ENCODE measurements around the gene DARS2.
"Not testable (repeated sequence)": the region's sequence is repeated elsewhere in the genome, so short reads cannot be mapped to it uniquely, and the experiment has no call there.

Gene DARS2

DNA sequence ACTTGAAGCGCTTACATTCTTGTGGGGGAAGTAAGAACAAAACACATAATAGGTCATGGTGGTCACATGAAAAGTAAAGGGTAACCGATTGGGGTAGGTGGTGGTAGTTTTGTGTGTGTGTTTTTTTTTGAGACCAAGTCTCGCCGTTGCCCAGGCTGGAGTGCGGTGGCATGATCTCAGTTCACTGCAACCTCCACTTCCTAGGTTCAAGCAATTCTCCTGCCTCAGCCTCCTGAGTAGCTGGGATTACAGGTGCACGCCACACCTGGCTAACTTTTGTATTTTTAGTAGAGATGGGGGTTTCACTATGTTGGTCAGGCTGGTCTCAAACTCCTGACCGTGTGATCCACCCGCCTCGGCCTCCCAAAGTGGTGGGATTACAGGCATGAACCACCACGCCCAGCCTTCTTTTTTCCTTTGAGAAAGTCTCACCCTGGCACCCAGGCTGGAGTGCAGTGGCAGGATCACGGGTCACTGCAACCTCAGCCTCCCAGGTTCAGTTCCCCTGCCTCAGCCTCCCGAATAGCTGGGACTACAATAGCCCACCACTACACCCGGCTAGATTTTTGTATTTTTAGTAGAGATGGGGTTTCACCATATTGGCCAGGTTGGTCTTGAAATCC, 37.8 kb downstream of the DARS2 start:
- peak in 2 of 4 experiments; percentile 40 to 44 for DNase-seq (ENCODE audit: low read depth in 4 of 4, low spot score in 1 of 4)

- no peak for DNase-seq (ENCODE audit: low read depth in 4 of 4, low spot score in 1 of 4)
Observed at GRCh38 chr1:173862769-173863223, 38.3 kb downstream of the DARS2 start.

GRCh38 chr1:173863224-173864161, 39.0 kb downstream of the DARS2 start:
- no peak for DNase-seq (ENCODE audit: low read depth in 4 of 4, low spot score in 1 of 4)

DNA sequence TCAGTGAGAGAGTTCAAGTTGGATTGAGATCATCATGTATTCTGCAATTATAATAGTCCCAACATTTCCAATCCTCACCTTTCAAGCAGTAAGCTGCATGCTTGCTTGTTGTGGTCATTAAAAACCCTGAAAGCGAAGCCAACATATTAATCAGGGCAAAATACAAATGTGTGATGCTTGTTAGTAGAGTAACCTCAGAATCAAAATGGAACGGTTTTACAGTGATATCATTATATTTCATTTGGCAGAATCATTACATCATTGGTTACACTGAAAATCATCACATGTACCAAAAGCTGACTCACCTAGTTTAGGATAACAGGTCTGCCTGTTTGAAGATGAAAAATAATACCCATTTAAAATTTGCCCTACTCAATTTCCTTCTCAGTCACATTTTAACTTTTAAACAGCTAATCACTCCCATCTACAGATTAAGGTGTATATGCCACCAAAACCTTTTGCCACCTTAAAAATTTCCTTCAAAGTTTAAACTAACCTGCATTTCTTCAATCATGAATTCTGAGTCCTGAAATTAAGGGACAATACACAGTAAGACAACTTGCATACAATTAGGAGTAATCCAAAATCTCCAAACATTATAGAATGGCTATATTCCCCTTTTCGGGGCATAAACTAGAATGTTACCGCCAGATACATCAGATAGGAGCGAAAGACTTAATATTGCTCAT, 39.9 kb downstream of the DARS2 start:
- DNase-seq (ENCODE audit: low read depth in 4 of 4, low spot score in 1 of 4) = no peak

DNA sequence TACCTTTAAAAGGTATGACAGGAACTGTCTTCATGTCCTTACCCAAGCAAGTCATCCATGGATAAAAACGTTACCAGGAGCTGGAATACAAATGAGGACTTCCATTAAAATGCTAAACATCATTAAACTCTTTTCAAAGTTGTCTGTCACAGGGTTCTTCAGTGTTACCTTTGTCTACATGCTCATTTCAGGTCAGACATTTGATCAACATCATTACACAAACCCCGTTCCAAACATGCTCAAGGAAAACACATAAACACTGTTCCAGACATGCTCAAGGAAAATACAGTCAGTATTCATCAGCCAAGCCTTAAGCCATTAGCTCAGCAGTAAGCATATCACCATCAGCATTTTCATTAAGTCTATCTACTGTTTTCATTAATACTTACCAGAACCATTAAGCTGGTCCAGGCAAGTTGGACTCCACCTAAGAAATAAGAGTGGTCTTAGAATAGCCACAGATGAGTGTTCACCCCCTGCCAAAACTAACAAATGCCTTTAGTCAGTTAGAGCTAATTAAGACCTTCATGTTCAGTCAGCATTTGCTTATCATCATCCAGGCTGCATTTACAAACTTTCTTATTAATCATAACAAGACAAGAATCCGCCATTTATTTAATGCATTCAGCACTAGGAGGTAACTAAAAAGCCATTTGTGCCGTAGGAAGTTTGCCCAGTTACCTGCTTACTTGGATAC, 41.1 kb downstream of the DARS2 start:
- DNase-seq (ENCODE audit: low read depth in 4 of 4, low spot score in 1 of 4) = no peak

DNA sequence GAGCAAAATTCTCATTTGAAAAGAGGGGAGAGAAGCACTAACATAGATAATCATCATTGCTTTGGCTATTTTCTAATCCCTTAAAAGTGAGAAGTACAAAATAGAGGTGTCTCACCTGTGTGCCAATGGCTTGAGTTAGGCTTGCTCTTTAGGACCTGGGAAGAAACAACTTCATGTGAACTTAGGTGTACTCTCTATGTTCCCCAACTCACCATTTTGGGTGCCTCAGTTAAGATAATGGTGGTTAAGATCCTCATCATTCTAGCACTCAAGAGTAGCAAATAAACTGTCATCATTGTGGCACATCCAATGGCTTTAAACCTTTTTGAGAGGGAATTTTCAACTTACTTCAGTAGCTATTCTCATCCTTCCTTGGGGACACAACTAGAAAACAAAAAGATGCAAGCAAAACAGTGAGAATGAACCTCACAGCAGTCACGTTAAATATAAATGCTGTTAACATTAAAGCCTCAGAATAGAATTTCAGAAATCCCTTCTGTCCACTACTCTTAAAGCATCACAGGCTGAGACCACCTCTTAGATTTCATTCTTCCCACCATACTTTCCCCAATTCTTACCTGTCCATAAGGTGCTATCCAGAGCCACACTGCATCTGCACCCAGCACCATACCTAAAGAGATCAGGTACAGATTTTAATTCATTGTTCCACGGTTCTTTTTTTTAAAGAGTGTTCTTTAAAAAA, 42.1 kb downstream of the DARS2 start:
- no peak for DNase-seq (ENCODE audit: low read depth in 4 of 4, low spot score in 1 of 4)

- peak in 2 of 4 experiments; percentile 30 to 45 for DNase-seq (ENCODE audit: low read depth in 4 of 4, low spot score in 1 of 4)
Observed at GRCh38 chr1:173867141-173867752, 42.8 kb downstream of the DARS2 start.

DNA sequence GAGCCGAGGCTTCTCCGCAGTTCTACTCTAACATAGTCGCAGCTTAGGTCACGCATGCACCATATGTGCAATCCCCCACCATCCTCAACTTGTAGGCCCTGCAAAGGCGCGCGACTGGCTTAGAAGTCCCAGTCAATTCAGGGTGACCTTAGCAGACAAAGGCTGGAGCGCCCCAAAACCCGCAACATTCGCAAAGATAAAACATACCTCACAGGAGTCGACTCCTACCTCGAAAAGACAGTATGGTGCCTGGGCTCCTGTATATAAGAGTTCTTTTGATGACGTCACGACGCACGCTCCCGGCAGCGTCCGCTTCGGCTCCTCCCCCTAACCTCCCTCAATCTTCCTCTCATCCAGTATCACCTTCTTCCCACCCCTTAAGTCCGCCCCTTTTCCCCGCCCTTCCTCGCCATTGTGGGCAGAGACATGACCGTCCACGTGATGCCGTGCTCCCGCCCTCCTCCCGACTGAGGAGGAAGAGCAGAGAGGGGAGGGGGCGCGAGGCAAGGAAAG, 43.3 kb downstream of the DARS2 start, which contains the start of gene GAS5:
Gene GAS5, minus strand, starts transcription at position 237 of the 513 bp plus-strand sequence.
- DNase-seq (ENCODE audit: low read depth in 4 of 4, low spot score in 1 of 4) = peak; percentile 97 to 99 (median 99)

GRCh38 chr1:173868266-173869020, 44.0 kb downstream of the DARS2 start, which contains the start of gene ZBTB37:
ZBTB37 (plus strand) TSS chr1:173868380; CDS start chr1:173870226, 1,846 bp downstream.
- peak; percentile 83 to 96 (median 88) for DNase-seq (ENCODE audit: low read depth in 4 of 4, low spot score in 1 of 4)

GRCh38 chr1:173869021-173869359, 44.5 kb downstream of the DARS2 start:
- DNase-seq (ENCODE audit: low read depth in 4 of 4, low spot score in 1 of 4) = no peak

- DNase-seq (ENCODE audit: low read depth in 4 of 4, low spot score in 1 of 4) = no peak
Observed at GRCh38 chr1:173870252-173871075, 46.0 kb downstream of the DARS2 start.

DNA sequence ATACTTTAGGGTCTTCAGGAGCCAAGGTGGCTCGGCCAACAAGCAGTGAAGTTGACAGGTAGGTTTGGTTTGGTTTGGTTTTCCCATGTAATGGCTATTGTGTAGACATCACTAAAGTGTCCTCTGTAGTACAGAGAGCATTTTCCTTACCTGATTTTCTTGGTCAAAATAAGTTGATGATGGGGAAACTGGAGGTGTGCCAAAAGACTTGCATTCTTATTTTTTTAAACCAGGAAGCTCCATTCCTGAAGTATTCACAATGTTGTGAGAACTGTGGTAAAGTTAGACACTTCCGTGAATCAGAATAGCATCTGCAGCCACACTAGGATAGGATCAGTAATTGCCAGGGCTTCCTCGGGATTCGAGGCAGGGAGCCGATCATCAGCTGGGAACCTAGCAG, 46.6 kb downstream of the DARS2 start:
- no peak for DNase-seq (ENCODE audit: low read depth in 4 of 4, low spot score in 1 of 4)

DNA sequence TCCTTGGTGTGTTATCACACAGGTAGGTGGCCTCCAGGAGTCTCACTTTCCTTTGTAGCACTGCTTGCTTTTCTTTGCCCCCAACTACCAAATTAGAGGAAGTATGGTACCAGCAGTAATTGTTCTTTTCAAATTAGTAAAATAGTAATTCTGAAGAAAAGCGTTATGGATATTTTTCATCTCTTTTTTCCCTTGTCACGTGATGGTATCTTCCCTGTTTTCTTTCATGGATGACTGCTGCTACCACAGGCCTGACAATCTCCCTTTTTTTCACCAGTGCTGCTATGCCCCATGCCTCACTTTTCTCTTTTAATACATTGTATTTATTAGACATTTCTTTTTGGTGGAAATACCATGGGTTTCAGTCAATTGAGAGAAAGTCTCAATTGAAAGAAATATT, 47.0 kb downstream of the DARS2 start:
- no peak for DNase-seq (ENCODE audit: low read depth in 4 of 4, low spot score in 1 of 4)

DNA sequence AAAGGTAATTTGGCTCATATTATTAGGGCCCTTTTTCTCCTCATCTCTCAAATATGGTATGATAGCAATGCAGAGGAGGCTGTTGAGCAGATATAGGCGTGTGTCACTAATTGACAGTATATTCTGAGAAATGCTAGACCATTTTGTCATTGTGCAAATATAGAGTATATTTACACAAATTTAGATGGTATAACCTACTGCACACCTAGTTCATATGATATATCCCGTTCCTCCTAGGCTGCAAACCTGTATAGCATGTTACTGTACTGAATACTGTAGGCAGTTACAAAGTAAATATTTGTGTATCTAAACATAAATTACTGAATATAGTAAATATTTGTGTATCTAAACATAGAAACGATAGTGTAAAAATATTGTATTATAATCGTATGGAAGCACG, 52.3 kb downstream of the DARS2 start:
- DNase-seq (ENCODE audit: low read depth in 4 of 4, low spot score in 1 of 4) = no peak

DNA sequence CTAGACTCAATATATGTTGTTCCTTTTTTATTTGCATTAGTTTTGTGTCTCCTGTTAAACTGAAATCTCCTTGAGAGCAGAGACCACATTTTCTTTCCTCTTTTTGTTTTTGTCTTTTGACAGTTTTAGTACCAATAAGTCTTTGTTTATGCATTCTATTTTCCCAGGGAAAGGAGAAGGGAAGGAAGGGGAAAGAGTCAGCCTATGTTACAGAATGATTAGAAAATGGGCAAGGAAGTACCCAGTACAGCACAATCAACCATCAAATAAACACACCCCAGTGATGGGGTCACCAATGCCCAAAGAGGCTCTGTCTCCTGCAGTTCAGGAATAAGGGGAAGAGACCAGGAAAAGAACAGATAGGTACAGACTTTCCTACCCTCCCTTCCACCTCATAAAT, 53.8 kb downstream of the DARS2 start:
- DNase-seq (ENCODE audit: low read depth in 4 of 4, low spot score in 1 of 4) = no peak

GRCh38 chr1:173881117-173881516, 56.6 kb downstream of the DARS2 start:
- DNase-seq (ENCODE audit: low read depth in 4 of 4, low spot score in 1 of 4) = not testable (repeated sequence)

DNA sequence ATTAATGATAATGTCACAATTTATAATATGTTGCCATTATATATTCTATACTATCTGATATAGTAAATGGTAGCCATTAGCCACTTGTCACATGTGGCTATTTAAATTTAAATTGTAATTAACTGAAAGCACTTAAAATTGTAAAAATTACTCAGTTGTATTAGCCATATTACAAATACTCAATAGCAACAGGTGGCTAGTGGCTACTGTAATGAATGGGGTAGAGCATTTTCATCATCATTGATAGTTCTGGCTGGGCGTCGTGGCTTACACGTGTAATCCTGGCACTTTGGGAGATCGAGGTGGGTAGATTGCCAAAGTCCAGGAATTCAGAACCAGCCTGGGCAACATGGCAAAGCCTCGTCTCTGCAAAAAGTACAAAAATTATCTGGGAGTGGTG, 60.2 kb downstream of the DARS2 start:
- DNase-seq (ENCODE audit: low read depth in 4 of 4, low spot score in 1 of 4) = no peak

All from stimulated activated CD4-positive, alpha-beta T cell treated with anti-CD3 and anti-CD28 coated beads, Interleukin-1b, Interleukin-23, amount 100 ng/mL, for 24 hours (primary cell).